Measurements from ENCODE around the gene FAM219B. TPM values are rescaled to one million over a fixed set of nuclear protein-coding genes. Genes with fewer than 3 reads are reported as not detected.

Gene FAM219B
- total and polyA plus RNA-seq, 7 donors, result 16.6 to 65.0 (median 50.5) TPM

- intact Hi-C loops (cut with DNase I), result loop anchor here (5.0 kb wide), 1 partner anchor 37 kb away; the partner anchor contains the start of gene FAM219B
- Histone ChIP-seq H3K27ac (peak overlapping the region; percentile 37 to 88 (median 70)), H3K9me3 (no peaks in the 10 kb centered on the region), H3K4me1 (peaks cover 0 to 65% (median 48%) of the 10 kb centered on the region in 4 donors), H3K4me3 (peak overlapping the region in 2 of 4 donors; percentile 4 to 9), H3K27me3 (no peaks in the 10 kb centered on the region), H3K36me3 (peaks cover 0 to 4% (median 0%) of the 10 kb centered on the region in 4 donors)
- TF ChIP-seq EP300 (IDR thresholded peaks at IDR 0.05) (no peak), CTCF (IDR thresholded peaks at IDR 0.05) (no peak), POLR2AphosphoS5 (IDR thresholded peaks at IDR 0.05) (no peak), POLR2A (IDR thresholded peaks at IDR 0.05) (no peak)
- no peak for DNase-seq
- WGBS, 2 donors, result 9 to 21% methylated on average over 6 of the region's 6 CpGs
These were observed 36.0 kb downstream of the FAM219B start for GRCh38 chr15:74870436-74871215.

DNA sequence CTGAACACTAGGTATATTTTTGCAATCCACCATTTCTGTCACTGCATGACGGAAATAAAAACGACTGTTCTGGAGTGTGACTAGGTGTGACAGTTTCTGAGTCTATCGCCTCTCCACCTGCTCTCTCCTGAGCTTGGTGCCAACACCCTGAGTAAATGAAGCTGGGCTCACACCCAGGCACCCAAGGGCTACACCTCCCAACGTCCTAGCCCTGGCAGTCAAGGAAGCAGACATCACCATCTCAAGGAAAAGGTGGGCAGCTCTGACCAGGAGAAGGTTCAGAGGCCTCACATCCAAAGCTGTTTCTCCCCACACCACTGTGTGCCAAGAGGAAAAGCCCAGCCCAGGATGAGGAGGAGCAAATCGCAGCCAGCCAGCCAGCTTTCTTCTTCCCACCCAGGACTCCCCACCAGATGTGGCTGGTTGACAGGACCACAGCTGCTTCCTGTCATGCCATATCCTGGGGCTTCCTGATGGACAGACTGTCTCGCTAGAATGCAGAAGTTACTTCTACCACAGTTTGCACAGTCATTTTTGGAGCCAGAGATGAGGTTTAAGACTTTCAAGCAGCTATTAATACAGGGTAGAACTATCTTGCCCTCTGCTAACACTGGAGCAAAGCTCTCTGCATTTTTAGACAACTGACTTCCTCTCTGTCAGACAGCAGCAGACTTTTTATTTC lies 36.8 kb downstream of the FAM219B start:
- 4 to 20% methylated on average over 6 of the region's 6 CpGs for WGBS, 2 donors
- peaks cover 0 to 65% (median 48%) of the 10 kb centered on the region in 4 donors for H3K4me1 ChIP-seq
- H3K36me3 ChIP-seq, result peaks cover 0 to 4% (median 0%) of the 10 kb centered on the region in 4 donors
- TF ChIP-seq POLR2A (IDR thresholded peaks at IDR 0.05) (peak in 1 of 2 donors; percentile 45), CTCF (IDR thresholded peaks at IDR 0.05) (no peak), POLR2AphosphoS5 (IDR thresholded peaks at IDR 0.05) (peak in 3 of 4 donors; percentile 28 to 37 (median 36))
- intact Hi-C loops (cut with DNase I), result loop anchor here (5.0 kb wide), 1 partner anchor 37 kb away; the partner anchor contains the start of gene FAM219B
- H3K4me3 ChIP-seq, result no peak overlapping the region
- DNase-seq, result peak; percentile 88
- peak overlapping the region; percentile 37 to 88 (median 70) for H3K27ac ChIP-seq
- no peaks in the 10 kb centered on the region for H3K27me3 ChIP-seq
- no peaks in the 10 kb centered on the region for H3K9me3 ChIP-seq

DNA sequence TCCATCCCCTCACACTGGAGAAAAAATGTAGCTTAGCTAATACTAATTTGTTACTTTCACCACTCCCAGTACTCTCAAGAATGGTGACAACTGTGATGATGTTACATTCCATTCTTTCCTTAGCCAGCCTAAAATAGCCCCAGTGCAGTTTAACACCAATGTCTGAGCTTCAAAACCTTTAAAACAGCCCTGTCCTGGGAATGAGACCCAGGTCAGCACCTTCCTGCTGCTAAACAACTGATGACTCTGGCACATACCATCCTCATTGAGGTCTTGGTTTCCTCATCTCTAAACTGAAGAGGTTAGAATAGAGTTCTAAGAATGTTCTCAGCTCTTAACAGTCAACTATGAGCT lies 37.3 kb downstream of the FAM219B start:
- no peak overlapping the region for H3K4me3 ChIP-seq
- no peaks in the 10 kb centered on the region for H3K9me3 ChIP-seq
- intact Hi-C loops (cut with DNase I), result no loop called here
- peaks cover 0 to 4% (median 0%) of the 10 kb centered on the region in 4 donors for H3K36me3 ChIP-seq
- H3K27ac ChIP-seq, result peak overlapping the region; percentile 37 to 88 (median 70)
- TF ChIP-seq POLR2AphosphoS5 (IDR thresholded peaks at IDR 0.05) (no peak), EP300 (IDR thresholded peaks at IDR 0.05) (no peak), CTCF (IDR thresholded peaks at IDR 0.05) (no peak), POLR2A (IDR thresholded peaks at IDR 0.05) (no peak)
- H3K27me3 ChIP-seq, result no peaks in the 10 kb centered on the region
- DNase-seq, result no peak
- peaks cover 0 to 65% (median 49%) of the 10 kb centered on the region in 4 donors for H3K4me1 ChIP-seq

GRCh38 chr15:74868059-74868458 lies 38.6 kb downstream of the FAM219B start:
- Histone ChIP-seq H3K4me3 (no peak overlapping the region), H3K36me3 (peaks cover 0 to 7% (median 0%) of the 10 kb centered on the region in 4 donors), H3K27me3 (no peaks in the 10 kb centered on the region), H3K27ac (peak overlapping the region; percentile 47 to 88 (median 67)), H3K4me1 (peaks cover 0 to 62% (median 49%) of the 10 kb centered on the region in 4 donors), H3K9me3 (no peaks in the 10 kb centered on the region)
- WGBS, 2 donors, result 11 to 27% methylated on average over 6 of the region's 6 CpGs
- no peak for DNase-seq
- TF ChIP-seq EP300 (IDR thresholded peaks at IDR 0.05) (no peak), POLR2AphosphoS5 (IDR thresholded peaks at IDR 0.05) (peak in 1 of 4 donors; percentile 34)
- intact Hi-C loops (cut with DNase I), result no loop called here

GRCh38 chr15:74867466-74868038 lies 39.1 kb downstream of the FAM219B start:
- intact Hi-C loops (cut with DNase I), result no loop called here
- peaks cover 0 to 7% (median 0%) of the 10 kb centered on the region in 4 donors for H3K36me3 ChIP-seq
- peak overlapping the region; percentile 20 to 85 (median 30) for H3K27ac ChIP-seq
- DNase-seq, result no peak
- TF ChIP-seq CTCF (IDR thresholded peaks at IDR 0.05) (no peak), EP300 (IDR thresholded peaks at IDR 0.05) (no peak), POLR2A (IDR thresholded peaks at IDR 0.05) (no peak), POLR2AphosphoS5 (IDR thresholded peaks at IDR 0.05) (no peak)
- peaks cover 0 to 60% (median 47%) of the 10 kb centered on the region in 4 donors for H3K4me1 ChIP-seq
- 14 to 43% methylated on average over 1 of the region's 1 CpG for WGBS, 2 donors
- H3K4me3 ChIP-seq, result no peak overlapping the region
- H3K9me3 ChIP-seq, result no peaks in the 10 kb centered on the region
- no peaks in the 10 kb centered on the region for H3K27me3 ChIP-seq
